ENCODE measurements around the gene SDCCAG8.

The SDCCAG8 gene

GRCh38 chr1:243268751-243269460 is 13.1 kb downstream of the SDCCAG8 start:
- no peak for DNase-seq (ENCODE audit: extremely low read depth, low read depth)
- TF ChIP-seq, protein P1, sequence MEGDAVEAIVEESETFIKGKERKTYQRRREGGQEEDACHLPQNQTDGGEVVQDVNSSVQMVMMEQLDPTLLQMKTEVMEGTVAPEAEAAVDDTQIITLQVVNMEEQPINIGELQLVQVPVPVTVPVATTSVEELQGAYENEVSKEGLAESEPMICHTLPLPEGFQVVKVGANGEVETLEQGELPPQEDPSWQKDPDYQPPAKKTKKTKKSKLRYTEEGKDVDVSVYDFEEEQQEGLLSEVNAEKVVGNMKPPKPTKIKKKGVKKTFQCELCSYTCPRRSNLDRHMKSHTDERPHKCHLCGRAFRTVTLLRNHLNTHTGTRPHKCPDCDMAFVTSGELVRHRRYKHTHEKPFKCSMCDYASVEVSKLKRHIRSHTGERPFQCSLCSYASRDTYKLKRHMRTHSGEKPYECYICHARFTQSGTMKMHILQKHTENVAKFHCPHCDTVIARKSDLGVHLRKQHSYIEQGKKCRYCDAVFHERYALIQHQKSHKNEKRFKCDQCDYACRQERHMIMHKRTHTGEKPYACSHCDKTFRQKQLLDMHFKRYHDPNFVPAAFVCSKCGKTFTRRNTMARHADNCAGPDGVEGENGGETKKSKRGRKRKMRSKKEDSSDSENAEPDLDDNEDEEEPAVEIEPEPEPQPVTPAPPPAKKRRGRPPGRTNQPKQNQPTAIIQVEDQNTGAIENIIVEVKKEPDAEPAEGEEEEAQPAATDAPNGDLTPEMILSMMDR (IDR thresholded peaks at IDR 0.05; ENCODE audit: low read depth, low read length, missing control alignments): no peak
- no peak overlapping the region for H3K4me3 ChIP-seq (replicated peaks; ENCODE audit: low read depth, low read length)

DNA sequence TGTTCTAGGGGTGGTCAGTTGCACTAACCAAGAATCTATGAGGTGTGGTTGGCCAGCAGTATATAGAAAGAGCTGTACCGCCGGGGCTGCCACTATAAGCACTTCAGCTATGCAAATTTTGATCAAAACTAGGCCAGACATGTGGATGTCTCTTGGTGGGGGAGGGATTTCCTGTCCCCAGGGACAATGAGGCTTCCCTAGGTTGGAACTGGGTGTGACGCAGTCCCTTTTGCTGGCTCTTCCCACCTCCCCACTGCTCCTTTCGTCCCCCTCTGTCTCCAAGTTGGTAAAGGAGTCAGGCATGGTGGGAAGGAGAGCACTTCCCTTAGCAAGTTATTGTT is 13.6 kb downstream of the SDCCAG8 start:
- TF ChIP-seq, protein P1 (IDR thresholded peaks at IDR 0.05; ENCODE audit: low read depth, low read length, missing control alignments): no peak
- no peak for DNase-seq (ENCODE audit: extremely low read depth, low read depth)
- H3K4me3 ChIP-seq (replicated peaks; ENCODE audit: low read depth, low read length): no peak overlapping the region

- no peak overlapping the region for H3K4me3 ChIP-seq (replicated peaks; ENCODE audit: low read depth, low read length)
- TF ChIP-seq, protein P1 (IDR thresholded peaks at IDR 0.05; ENCODE audit: low read depth, low read length, missing control alignments): no peak
- DNase-seq (ENCODE audit: extremely low read depth, low read depth): no peak
These were observed 14.4 kb downstream of the SDCCAG8 start for GRCh38 chr1:243270097-243270864.

DNA sequence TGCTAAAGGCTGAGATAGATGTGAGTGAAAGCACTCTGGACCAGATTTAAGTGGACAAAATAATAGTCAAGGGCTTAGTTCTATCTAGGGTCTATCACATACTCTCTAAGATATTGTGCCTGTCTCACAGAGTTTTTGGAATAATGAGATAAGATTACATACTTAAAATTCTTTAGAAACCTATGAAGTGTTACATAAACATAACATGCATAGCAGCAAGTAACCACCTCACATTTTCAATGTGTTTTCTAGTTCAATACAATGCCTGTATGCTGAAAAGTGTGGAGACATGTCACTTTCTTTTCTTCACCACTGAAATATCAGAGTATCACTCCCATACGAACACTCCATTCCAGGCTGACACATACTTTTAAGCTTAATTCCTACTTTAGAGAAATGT is 16.2 kb downstream of the SDCCAG8 start:
- H3K4me3 ChIP-seq (replicated peaks; ENCODE audit: low read depth, low read length): no peak overlapping the region
- TF ChIP-seq, protein P1 (IDR thresholded peaks at IDR 0.05; ENCODE audit: low read depth, low read length, missing control alignments): no peak
- no peak for DNase-seq (ENCODE audit: extremely low read depth, low read depth)

DNA sequence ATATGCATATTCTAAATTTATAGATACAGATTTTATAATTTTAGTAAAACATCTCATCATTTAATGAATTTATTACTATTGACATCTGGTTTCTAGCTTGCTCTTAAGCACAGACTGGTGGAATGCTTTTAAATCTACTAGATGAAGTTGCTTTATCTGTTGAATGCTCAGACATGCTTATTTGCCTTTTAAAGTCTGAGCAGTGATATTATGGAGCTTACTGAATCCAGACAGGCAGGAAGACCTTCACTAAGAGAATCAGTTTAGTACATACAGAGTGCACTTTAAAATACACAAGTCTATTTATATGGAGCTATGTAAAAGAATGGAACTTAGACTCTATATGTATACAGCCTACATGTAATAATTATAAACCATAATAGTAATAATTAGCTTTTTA is 16.6 kb downstream of the SDCCAG8 start:
- TF ChIP-seq, protein P1 (IDR thresholded peaks at IDR 0.05; ENCODE audit: low read depth, low read length, missing control alignments): no peak
- no peak for DNase-seq (ENCODE audit: extremely low read depth, low read depth)
- no peak overlapping the region for H3K4me3 ChIP-seq (replicated peaks; ENCODE audit: low read depth, low read length)

DNA sequence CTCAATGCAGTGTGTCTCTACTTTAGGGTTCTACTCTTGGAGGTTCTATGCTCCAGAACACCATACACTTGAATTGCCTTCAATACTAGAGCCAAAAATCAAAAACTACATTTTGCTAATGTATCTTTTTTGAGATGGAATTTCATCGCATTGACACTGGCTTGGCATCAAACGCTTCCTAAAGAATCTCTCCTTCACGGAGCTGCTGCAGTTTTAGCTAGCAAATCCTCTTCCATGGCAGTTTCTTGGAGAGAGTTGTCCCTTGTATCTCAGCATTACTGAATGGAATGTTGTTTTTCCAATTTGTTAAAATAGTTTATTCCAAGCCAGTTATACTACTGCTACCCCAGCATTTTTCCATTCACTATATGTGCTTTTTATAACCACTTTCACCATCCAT is 17.7 kb downstream of the SDCCAG8 start:
- no peak for DNase-seq (ENCODE audit: extremely low read depth, low read depth)
- no peak overlapping the region for H3K4me3 ChIP-seq (replicated peaks; ENCODE audit: low read depth, low read length)
- TF ChIP-seq, protein P1 (IDR thresholded peaks at IDR 0.05; ENCODE audit: low read depth, low read length, missing control alignments): no peak

Measured in HFF-Myc (cell line).